Hepatic stellate cell (primary cell): Measurements from ENCODE around the gene RHOBTB1.

ENCODE experiments used
- DNase-seq: peaks from one replicate; pipeline ENCODE4 v3.0.0; 2011; ENCODE audit warnings: low spot score

Gene RHOBTB1

GRCh38 chr10:60964257-60965235, 20.6 kb upstream of the RHOBTB1 start:
- peak; percentile 25 for DNase-seq

GRCh38 chr10:60963441-60964256, 19.7 kb upstream of the RHOBTB1 start:
- DNase-seq: no peak

GRCh38 chr10:60962946-60963345, 19.0 kb upstream of the RHOBTB1 start:
- no peak for DNase-seq

GRCh38 chr10:60960913-60961312, 16.9 kb upstream of the RHOBTB1 start:
- DNase-seq: no peak

GRCh38 chr10:60960031-60960430, 16.0 kb upstream of the RHOBTB1 start:
- no peak for DNase-seq

GRCh38 chr10:60958892-60959601, 15.1 kb upstream of the RHOBTB1 start:
- DNase-seq: no peak

GRCh38 chr10:60957667-60958221, 13.8 kb upstream of the RHOBTB1 start:
- DNase-seq: no peak

GRCh38 chr10:60955957-60956425, 12.0 kb upstream of the RHOBTB1 start:
- DNase-seq: no peak

- DNase-seq: no peak
Observed at GRCh38 chr10:60955316-60955715, 11.3 kb upstream of the RHOBTB1 start.

GRCh38 chr10:60954035-60954434, 10.1 kb upstream of the RHOBTB1 start:
- DNase-seq: no peak

GRCh38 chr10:60953420-60953819, 9.4 kb upstream of the RHOBTB1 start:
- no peak for DNase-seq

- no peak for DNase-seq
Observed at GRCh38 chr10:60952846-60953220, 8.8 kb upstream of the RHOBTB1 start.

GRCh38 chr10:60952067-60952845, 8.3 kb upstream of the RHOBTB1 start:
- DNase-seq: no peak

GRCh38 chr10:60951272-60951724, 7.3 kb upstream of the RHOBTB1 start:
- no peak for DNase-seq

GRCh38 chr10:60950300-60950699, 6.3 kb upstream of the RHOBTB1 start:
- no peak for DNase-seq

- DNase-seq: no peak
Observed at GRCh38 chr10:60948851-60949250, 4.9 kb upstream of the RHOBTB1 start.

- no peak for DNase-seq
Observed at GRCh38 chr10:60944910-60945297, 919 bp upstream of the RHOBTB1 start.

- peak; percentile 51 for DNase-seq
Observed at GRCh38 chr10:60943316-60944057, 498 bp downstream of the RHOBTB1 start.

GRCh38 chr10:60942788-60943315, 1.1 kb downstream of the RHOBTB1 start:
- no peak for DNase-seq
